K562 (cell line): ENCODE results near the gene VDAC2. TPM values are rescaled to one million over a fixed set of nuclear protein-coding genes. Genes with fewer than 3 reads are reported as not detected.

ENCODE experiments used
- ATAC-seq: fragments of 200-7000 bp; cut with Tn5 transposase; 3 replicates; pipeline ENCODE4 v1.9.1; 2020; ENCODE audit warnings: moderate library complexity
- BruUV-seq: library from RNA; stranded (reverse); fragments of 400-500 nt; replicated peaks from 2 replicates; lab custom pipeline; 2021; lab: Mats Ljungman, UMichigan
- CTCF ChIA-PET: fragments of 300-600 bp; formaldehyde crosslinking; extraction: SDS; loops from one replicate; lab custom pipeline; 2021; ENCODE audit warnings: low intra/inter-chr PET ratio; lab: Yijun Ruan, JAX
- POLR2A ChIA-PET: fragments of 300-600, 350-650 bp; sonication (Branson Sonifier 250); formaldehyde crosslinking; extraction: SDS; loops from one replicate; lab custom pipeline; 2021; ENCODE audit warnings: antibody characterized with exemption, inconsistent platforms; lab: Yijun Ruan, JAX
- DNase-seq, 4 experiments: peaks; one replicate each; pipeline versions ENCODE4 v3.0.0 to v3.0.0-alpha.2; 2011 to 2018; ENCODE audit warnings: low spot score in 3 of 4, mixed read lengths in 3 of 4; ENCODE audit errors: extremely low read depth in 1 of 4
- FAIRE-seq: peaks from 2 replicates; lab custom pipeline; 2011; peaks lifted over from hg19 to GRCh38; lab: Jason Lieb, UNC
- H2AFZ ChIP-seq: 2 replicates; pipeline ENCODE4 v1.6.0; 2011; ENCODE audit warnings: low read depth, low read length, control low read depth, inconsistent platforms
- H3K27ac ChIP-seq: fragments of 200-600 bp; 3 replicates; pipeline ENCODE4 v1.8.0; 2011; ENCODE audit warnings: low read depth, mild to moderate bottlenecking, control low read depth, inconsistent platforms, low read length, moderate library complexity, mixed read lengths; ENCODE audit errors: extremely low read depth
- H3K27me3 ChIP-seq, 2 experiments: fragments of 300-600 bp in 1 of 2; 2 replicates in 1 of 2; 3 replicates in 1 of 2; pipeline versions ENCODE4 v1.6.0 to v1.8.0; 2011; ENCODE audit warnings: inconsistent platforms in 2 of 2, low read length in 2 of 2, mild to moderate bottlenecking in 1 of 2, mixed read lengths in 1 of 2, moderate library complexity in 1 of 2; ENCODE audit not compliant: control insufficient read depth in 2 of 2, insufficient read depth in 2 of 2
- H3K36me3 ChIP-seq: fragments of 300-600 bp; 3 replicates; pipeline ENCODE4 v1.8.0; 2011; ENCODE audit warnings: mild to moderate bottlenecking, low read length, inconsistent platforms; ENCODE audit not compliant: control insufficient read depth, insufficient read depth
- H3K4me1 ChIP-seq, 2 experiments: fragments of 200-600 bp in 1 of 2; replicated peaks in 1 of 2; 2 replicates in 1 of 2; 3 replicates in 1 of 2; pipeline versions ENCODE4 v1.5.1 to v1.8.0; 2011; ENCODE audit warnings: inconsistent platforms in 2 of 2, low read length in 2 of 2, mild to moderate bottlenecking in 1 of 2, mixed read lengths in 1 of 2, moderate library complexity in 1 of 2; ENCODE audit not compliant: control insufficient read depth in 2 of 2, insufficient read depth in 2 of 2
- H3K4me2 ChIP-seq: 2 replicates; pipeline ENCODE4 v1.6.1; 2011; ENCODE audit warnings: low read length, control low read depth, inconsistent platforms, mixed read lengths; ENCODE audit not compliant: insufficient read depth
- H3K4me3 ChIP-seq: fragments of 200-600 bp; sonication (generic), shearing (Covaris generic); 2 replicates; pipeline ENCODE4 v1.5.1; 2016; ENCODE audit warnings: control low read depth, inconsistent platforms
- H3K79me2 ChIP-seq: fragments of 200-600 bp; 3 replicates; pipeline ENCODE4 v1.8.0; 2011; ENCODE audit warnings: low read length, inconsistent platforms; ENCODE audit not compliant: control insufficient read depth, insufficient read depth
- H3K9ac ChIP-seq, 2 experiments: 2 replicates each; pipeline versions ENCODE4 v1.6.0 to v1.6.1; 2011; ENCODE audit warnings: low read depth in 2 of 2, low read length in 2 of 2, control low read depth in 1 of 2, inconsistent platforms in 1 of 2, mild to moderate bottlenecking in 1 of 2, mixed read lengths in 1 of 2; ENCODE audit not compliant: insufficient read depth in 1 of 2
- H3K9me1 ChIP-seq: one replicate; pipeline ENCODE4 v1.6.0; 2011; ENCODE audit warnings: inconsistent platforms, mild to moderate bottlenecking, low read length, moderate library complexity; ENCODE audit not compliant: control insufficient read depth, insufficient read depth
- H3K9me3 ChIP-seq: replicated peaks from 2 replicates; pipeline ENCODE4 v1.5.1; 2011; ENCODE audit warnings: low read depth, low read length, inconsistent platforms; ENCODE audit not compliant: control insufficient read depth, insufficient read depth
- H4K20me1 ChIP-seq: replicated peaks from 2 replicates; pipeline ENCODE4 v1.6.1; 2011; ENCODE audit warnings: low read length, inconsistent platforms, mixed read lengths; ENCODE audit not compliant: control insufficient read depth, insufficient read depth
- BACH1 ChIP-seq: fragments of 200-800 bp; sonication (Bioruptor generic); IDR thresholded peaks from 2 replicates; pipeline ENCODE4 v1.6.1; 2016; ENCODE audit warnings: missing genetic modification characterization, missing compliant biosample characterization
- FOXM1 ChIP-seq, 2 experiments: fragments of 450-650 bp in 1 of 2; sonication (generic) in 1 of 2; formaldehyde crosslinking in 1 of 2; IDR thresholded peaks; 2 replicates each; pipeline versions ENCODE4 v1.6.1 to v1.9.0; 2017 to 2022; ENCODE audit warnings: low read depth in 2 of 2, mild to moderate bottlenecking in 2 of 2, missing genetic modification reagents in 1 of 2, moderate library complexity in 1 of 2
- HNRNPLL ChIP-seq: fragments of 200-400 bp; formaldehyde crosslinking; IDR thresholded peaks from 2 replicates; pipeline ENCODE4 v1.6.1; 2017; ENCODE audit warnings: low read length, low read depth, mild to moderate bottlenecking; ENCODE audit not compliant: poor library complexity, severe bottlenecking
- JUND ChIP-seq, 2 experiments: IDR thresholded peaks; 2 replicates in 1 of 2; 3 replicates in 1 of 2; pipeline ENCODE4 v1.6.1; 2011; ENCODE audit warnings: borderline replicate concordance in 2 of 2, low read depth in 2 of 2, low read length in 2 of 2, improper control_type of control experiment in 1 of 2, missing biosample characterization in 1 of 2, missing genetic modification characterization in 1 of 2, missing genetic modification reagents in 1 of 2
- KLF10 ChIP-seq: fragments of 250-450 bp; sonication (Bioruptor Pico); IDR thresholded peaks from 2 replicates; pipeline ENCODE4 v1.6.1; 2021; ENCODE audit warnings: matching md5 sums
- MAFG ChIP-seq: fragments of 450-650 bp; conservative IDR thresholded peaks from 2 replicates; pipeline ENCODE4 v1.6.1; 2016; ENCODE audit warnings: missing genetic modification characterization, missing compliant biosample characterization
- NFRKB ChIP-seq: fragments of 450-650 bp; IDR thresholded peaks from 2 replicates; pipeline ENCODE4 v1.6.1; 2016; ENCODE audit warnings: low read depth
- PRDM10 ChIP-seq: fragments of 450-650 bp; IDR thresholded peaks from 2 replicates; pipeline ENCODE4 v1.6.1; 2018; ENCODE audit not compliant: partially characterized antibody
- RBM22 ChIP-seq: fragments of 200-400 bp; formaldehyde crosslinking; IDR thresholded peaks from 2 replicates; pipeline ENCODE4 v1.6.1; 2018; ENCODE audit warnings: low read length, low read depth; ENCODE audit not compliant: poor library complexity, severe bottlenecking
- WGBS: fragments of 100-300 bp; shearing (Covaris generic); methylation state at CpG from one replicate; pipeline ENCODE4 v1.1.6; 2016; ENCODE audit warnings: low coverage, mixed read lengths; ENCODE audit not compliant: insufficient coverage; ENCODE audit errors: missing lambda C conversion rate; 5-methylcytosine and 5-hydroxymethylcytosine counted together
- in situ Hi-C: fragments of 300-500 bp; cut with MboI; formaldehyde crosslinking; loops from 4 replicates; pipeline ENCODE4 v1.15.0; 2018; ENCODE audit warnings: inconsistent platforms, mixed read lengths
- intact Hi-C: fragments of 100-400 bp; cut with micrococcal nuclease; formaldehyde crosslinking; loops from 2 replicates; pipeline ENCODE4 v1.14.2; 2022
- polyA plus RNA-seq, 8 experiments: library from polyadenylated mRNA; depleted of rRNA in 4 of 8; stranded (reverse) in 5 of 8; unstranded in 3 of 8; fragments of >200 nt; fragmentation: Nextera tagmentation in 2 of 8; fragmentation: Illumina TruSeq in 1 of 8; extraction: Ambion mirVana in 2 of 8; extraction: Trizol in 1 of 8; gene quantifications; 2 replicates each; pipeline versions ENCODE4 v1.2.1 to v1.2.3, GENCODE V29; 2011 to 2014; ENCODE audit warnings: inconsistent platforms in 1 of 8, missing spikeins in 1 of 8
- total RNA-seq, 7 experiments: library from RNA; depleted of rRNA in 6 of 7; stranded (reverse); fragments of >200 nt in 6 of 7; fragmentation: Illumina TruSeq in 2 of 7; extraction: Trizol in 2 of 7; gene quantifications; 2 replicates each; pipeline versions ENCODE4 v1.2.1 to v1.2.3, GENCODE V29; 2011 to 2021; ENCODE audit warnings: low replicate concordance in 1 of 7
- TF ChIP-seq, protein P1 (sequence below): fragments of 250-450 bp; sonication (Bioruptor Pico); IDR thresholded peaks from 2 replicates; pipeline ENCODE4 v1.8.0; 2021; ENCODE audit warnings: moderate library complexity, mild to moderate bottlenecking, inconsistent platforms

Gene VDAC2
- total and polyA plus RNA-seq, 9 of the 15 experiments (the other 6 are each of a cell fraction or from before 2014, with no cell fraction given) = 139 to 450 (median 250) TPM

GRCh38 chr10:75195035-75195763 is 15.4 kb upstream of the VDAC2 start:
- Histone ChIP-seq H3K36me3 (no peaks in the 10 kb centered on the region), H3K4me2 (no peak overlapping the region), H3K4me3 (no peak overlapping the region), H3K9ac (no peak overlapping the region), H3K4me1 (peaks cover 21 to 27% of the 10 kb centered on the region in 2 experiments; a peak in 4 of 5 replicates), H3K27ac (no peak overlapping the region), H4K20me1 (no peaks in the 10 kb centered on the region), H3K27me3 (no peaks in the 10 kb centered on the region), H3K79me2 (no peaks in the 10 kb centered on the region), H3K9me3 (no peaks in the 10 kb centered on the region), H3K9me1 (no peaks in the 10 kb centered on the region), H2AFZ (no peak overlapping the region)
- ATAC-seq (no peak), DNase-seq (no peak), FAIRE-seq (no peak)
- ChIA-PET POLR2A (interaction anchor here (0.6 to 6.8 kb wide), 3 partner anchors 13 to 61 kb away, joined by 3 to 74 read pairs (median 6); partner anchors contain the start of gene VDAC2), CTCF (no interaction called here)
- TF ChIP-seq MAFG (tag) (no peak), BACH1 (no peak), FOXM1 (IDR thresholded peaks at IDR 0.05; ENCODE audit: low read depth) (no peak), FOXM1 (CRISPR knock-in tag; IDR thresholded peaks at IDR 0.05; ENCODE audit: low read depth) (no peak), PRDM10 (no peak), RBM22 (no peak), NFRKB (no peak), HNRNPLL (no peak), JUND (IDR thresholded peaks at IDR 0.05; ENCODE audit: borderline replicate concordance, low read depth, low read length) (no peak), JUND (tag; IDR thresholded peaks at IDR 0.05; ENCODE audit: borderline replicate concordance, low read depth, low read length) (no peak), KLF10 (CRISPR knock-in tag) (no peak)
- TF ChIP-seq, protein P1, sequence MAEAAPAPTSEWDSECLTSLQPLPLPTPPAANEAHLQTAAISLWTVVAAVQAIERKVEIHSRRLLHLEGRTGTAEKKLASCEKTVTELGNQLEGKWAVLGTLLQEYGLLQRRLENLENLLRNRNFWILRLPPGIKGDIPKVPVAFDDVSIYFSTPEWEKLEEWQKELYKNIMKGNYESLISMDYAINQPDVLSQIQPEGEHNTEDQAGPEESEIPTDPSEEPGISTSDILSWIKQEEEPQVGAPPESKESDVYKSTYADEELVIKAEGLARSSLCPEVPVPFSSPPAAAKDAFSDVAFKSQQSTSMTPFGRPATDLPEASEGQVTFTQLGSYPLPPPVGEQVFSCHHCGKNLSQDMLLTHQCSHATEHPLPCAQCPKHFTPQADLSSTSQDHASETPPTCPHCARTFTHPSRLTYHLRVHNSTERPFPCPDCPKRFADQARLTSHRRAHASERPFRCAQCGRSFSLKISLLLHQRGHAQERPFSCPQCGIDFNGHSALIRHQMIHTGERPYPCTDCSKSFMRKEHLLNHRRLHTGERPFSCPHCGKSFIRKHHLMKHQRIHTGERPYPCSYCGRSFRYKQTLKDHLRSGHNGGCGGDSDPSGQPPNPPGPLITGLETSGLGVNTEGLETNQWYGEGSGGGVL (CRISPR knock-in tag) = no peak
- 86% methylated on average over 6 of the region's 6 CpGs for WGBS
- BruUV-seq = no TSS peak
- intact Hi-C loops = no loop called here
- in situ Hi-C loops = no loop called here
